SK-MEL-5 (cell line): Measurements from ENCODE around the gene MFAP4. TPM values are rescaled to one million over a fixed set of nuclear protein-coding genes. Genes with fewer than 3 reads are reported as not detected.

Experiments used
- DNase-seq: peaks from one replicate; pipeline ENCODE4 v3.0.0-alpha.2; 2016; ENCODE audit warnings: low read depth, low spot score
- in situ Hi-C: cut with HindIII; loops from 2 replicates; pipeline ENCODE4 v1.10.0; 2016; ENCODE audit warnings: low sequenced_read_pairs, high pct_unique_total_duplicates, low pct_unique_long_range_greater_than_20kb
- total RNA-seq: library from RNA; depleted of rRNA; stranded (reverse); fragments of >200 nt; shearing (Covaris generic); gene quantifications from 2 replicates; pipeline ENCODE4 v1.2.3, GENCODE V29; 2014

Gene MFAP4
- total RNA-seq, 1 experiment from 2014 or later, result not detected

DNA sequence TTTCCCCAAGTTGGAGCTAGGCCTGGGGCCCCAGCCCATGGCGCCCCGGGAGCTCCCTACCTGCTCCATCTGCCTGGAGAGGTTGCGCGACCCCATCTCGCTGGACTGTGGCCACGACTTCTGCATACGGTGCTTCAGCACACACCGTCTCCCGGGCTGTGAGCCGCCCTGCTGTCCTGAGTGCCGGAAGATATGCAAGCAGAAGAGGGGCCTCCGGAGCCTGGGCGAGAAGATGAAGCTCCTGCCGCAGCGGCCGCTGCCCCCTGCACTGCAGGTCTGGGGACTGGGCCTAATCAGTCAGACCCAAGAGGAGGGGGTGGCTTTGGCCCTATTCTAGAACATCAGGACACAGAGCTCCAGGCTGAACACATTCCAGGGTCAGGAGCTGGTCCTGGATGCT is 25.5 kb upstream of the MFAP4 start:
- no peak for DNase-seq
- in situ Hi-C loops, result no loop called here

DNA sequence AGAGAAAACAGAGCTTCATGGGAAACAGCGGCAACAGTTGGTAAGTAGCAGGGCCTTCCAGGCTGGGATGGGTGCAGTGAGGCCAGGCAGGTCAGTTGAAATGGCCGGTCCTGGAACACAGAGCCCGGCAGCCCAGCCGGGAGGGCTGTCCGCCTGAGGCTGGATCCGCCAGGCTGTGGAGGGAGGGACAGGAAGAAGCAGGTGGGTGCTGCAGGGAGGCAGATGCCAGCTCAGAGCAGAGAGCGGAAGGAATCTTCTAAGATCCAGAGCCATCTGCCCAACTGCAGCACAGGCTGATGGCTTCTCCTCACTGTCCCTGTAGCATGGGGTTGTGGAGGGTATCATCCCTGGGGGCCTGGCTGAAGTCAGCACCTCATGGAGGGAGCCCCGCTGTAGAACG is 24.6 kb upstream of the MFAP4 start:
- no peak for DNase-seq
- in situ Hi-C loops, result no loop called here

DNA sequence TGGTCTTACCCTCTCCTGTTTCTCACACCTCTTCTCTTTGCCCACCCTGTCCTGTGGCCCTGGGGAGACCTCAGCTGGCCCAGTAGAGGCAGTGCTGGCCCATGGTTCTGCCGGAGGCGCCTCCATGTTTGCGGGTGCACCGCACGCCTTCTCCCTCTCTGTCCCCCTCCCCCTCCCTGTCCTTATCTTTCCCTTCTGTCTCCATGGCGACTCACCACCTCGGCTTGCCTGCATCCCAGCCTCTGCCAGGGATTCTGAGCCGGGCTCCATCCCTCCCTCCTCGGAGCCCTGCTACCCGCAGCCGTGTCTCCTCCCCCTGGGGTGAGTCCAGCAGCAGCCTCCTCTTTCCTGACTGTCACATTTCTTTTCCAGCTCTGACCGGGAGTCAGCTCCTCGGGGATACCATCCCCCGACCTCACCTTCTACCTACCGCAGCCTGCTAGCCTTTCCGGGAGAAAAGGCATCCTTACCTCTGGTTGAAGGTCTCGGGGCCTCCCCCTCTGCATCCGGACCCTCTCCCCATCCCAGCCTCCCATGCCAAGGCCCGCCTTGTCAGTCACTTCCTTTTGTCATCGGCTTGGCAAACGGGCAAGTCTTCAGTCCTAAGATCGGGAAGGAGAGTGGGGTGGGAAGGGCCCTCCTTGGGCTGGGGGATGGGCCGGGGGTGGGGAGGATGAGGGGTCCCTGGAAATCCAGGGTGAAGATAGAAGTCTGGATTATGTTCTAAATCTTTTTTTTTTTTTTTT is 24.1 kb upstream of the MFAP4 start, which contains the start of gene RNF112:
RNF112 (plus strand) TSS at position 358 of the 746 bp plus-strand sequence; CDS start at position 535, 177 bp downstream.
- in situ Hi-C loops, result no loop called here
- no peak for DNase-seq

DNA sequence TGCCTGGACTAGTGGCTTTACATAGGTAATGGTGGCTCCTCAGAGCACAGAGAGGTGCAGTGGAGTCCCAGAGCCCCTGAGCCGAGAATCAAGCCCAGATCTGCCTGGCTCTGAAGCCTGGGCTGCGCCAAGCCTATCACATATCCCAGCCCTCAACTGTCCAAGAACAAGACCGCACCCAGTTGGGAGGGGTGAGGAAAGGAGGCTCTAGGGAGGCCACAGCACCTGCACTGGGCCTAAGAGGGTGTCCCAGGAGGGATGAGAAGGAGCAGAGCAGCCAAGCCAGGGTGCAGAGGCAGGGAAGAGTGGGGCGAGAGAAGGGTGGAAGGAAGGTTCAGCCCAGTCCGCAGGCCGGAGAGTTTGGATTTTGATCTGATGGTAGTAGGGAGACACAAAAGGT is 23.1 kb upstream of the MFAP4 start:
- DNase-seq, result no peak

DNA sequence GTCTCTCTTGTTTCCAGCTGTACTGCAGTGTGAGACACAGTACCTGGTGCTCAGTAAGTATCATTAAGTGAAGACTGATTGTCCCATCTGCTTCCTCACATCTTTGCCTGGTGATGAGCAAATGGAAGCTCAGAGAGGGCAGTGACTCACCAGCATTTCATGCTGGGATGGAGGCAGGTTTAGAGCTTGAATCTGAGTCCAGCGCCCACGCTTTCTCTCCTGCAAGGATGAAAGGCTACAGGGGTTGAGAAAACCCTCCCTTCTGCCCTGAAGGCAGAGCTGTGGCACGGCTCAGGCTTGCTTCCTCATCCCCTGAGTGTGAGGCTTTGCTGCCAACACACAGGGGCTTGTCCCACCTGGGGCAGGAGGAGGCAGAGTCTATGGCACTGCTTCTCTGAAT is 22.5 kb upstream of the MFAP4 start:
- DNase-seq, result no peak

More for the DNA sequence above, 23.1 kb upstream of the MFAP4 start:
- in situ Hi-C loops, result no loop called here

DNA sequence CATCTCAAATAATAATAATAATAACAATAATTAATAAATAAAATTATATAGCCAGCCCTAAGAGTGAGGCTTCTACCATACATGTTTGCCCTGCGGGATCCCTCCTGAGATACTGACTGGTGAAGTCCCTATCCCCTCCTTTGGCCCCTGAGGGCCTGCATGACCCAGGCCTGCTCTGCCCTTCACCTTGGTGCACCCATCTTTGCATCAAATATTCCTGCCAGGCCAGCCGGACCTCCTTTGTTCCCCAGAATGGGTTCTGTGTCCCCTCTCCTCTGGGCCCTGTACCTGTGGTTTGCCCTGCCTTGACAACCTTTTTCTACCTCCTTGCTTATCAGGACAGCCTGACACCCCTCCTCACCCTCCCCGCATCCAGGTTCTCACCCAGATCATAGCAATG is 22.1 kb upstream of the MFAP4 start:
- in situ Hi-C loops, result no loop called here
- DNase-seq, result no peak

More for the DNA sequence above, 22.5 kb upstream of the MFAP4 start:
- in situ Hi-C loops, result no loop called here

DNA sequence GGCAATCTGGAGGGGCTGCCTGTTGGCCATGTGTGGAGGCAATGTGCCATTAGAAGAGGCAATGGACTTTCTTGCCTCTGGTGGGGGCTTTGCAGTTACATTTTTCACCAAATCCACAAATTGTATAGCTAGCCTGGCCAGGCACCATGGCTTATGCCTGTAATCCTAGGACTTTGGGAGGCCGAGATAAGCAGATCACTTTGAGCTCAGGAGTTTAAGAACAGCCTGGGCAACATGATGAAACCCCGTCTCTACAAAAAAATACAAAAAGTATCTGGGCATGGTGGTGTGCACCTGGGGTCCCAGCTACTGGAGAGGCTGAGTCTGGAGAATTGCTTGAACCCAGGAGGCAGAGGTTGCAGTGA is 21.3 kb upstream of the MFAP4 start:
- DNase-seq, result no peak
- in situ Hi-C loops, result no loop called here

DNA sequence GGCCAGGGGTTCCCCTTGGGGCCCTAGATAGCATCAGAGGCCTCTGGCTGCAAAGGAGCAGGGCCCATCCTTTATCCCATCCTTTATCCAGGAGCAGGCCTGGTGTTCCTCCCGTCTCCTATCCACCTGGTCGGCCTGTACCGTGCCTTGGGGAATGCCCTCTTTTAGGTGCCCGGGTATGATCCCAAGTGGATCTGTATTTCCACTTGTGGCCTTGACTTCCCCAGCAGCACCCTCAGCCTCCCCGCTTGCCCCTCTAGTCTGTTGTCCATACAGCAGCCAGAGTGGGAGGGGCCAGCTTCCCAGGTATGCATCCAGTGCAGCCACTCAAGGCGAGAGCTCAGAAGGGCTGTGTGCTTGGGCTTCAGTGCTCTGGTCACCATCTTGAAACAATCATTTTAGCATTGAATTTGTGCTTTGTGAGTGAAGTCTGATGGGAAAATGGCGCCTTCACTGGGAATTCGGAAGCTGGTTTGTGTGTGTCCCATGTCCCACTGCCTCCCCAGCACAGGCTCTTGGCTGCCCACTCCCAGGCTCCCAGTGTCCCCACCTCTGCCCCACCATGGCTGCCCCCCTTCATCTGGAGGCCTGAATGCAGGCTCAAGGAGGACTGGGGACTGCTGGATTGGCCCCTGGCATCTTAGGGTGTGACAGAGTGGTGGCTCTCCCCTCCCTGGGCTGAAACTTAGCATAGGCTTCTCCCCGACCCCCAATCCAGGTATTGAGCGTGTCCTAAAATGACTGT is 20.8 kb upstream of the MFAP4 start:
- no peak for DNase-seq
- in situ Hi-C loops, result no loop called here

DNA sequence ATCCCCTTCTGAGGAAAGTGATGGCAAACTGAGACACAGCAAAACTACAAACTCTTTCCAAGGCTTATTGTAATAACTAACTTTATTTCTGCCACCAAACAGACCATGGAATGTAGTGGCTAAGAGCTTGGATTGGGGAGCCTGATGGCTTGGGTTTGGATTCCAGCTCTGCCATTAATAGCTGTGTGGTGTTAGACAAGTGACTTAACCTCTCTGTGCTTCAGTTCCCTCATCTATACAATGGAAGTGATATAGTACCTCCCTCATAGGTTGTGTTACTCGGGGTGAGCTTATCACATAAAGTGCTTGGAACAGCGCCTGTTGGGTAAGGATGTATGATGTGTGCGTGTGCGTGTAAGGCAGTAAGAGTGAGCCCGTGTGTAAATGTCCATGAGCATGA is 18.1 kb upstream of the MFAP4 start:
- in situ Hi-C loops, result no loop called here
- DNase-seq, result no peak

DNA sequence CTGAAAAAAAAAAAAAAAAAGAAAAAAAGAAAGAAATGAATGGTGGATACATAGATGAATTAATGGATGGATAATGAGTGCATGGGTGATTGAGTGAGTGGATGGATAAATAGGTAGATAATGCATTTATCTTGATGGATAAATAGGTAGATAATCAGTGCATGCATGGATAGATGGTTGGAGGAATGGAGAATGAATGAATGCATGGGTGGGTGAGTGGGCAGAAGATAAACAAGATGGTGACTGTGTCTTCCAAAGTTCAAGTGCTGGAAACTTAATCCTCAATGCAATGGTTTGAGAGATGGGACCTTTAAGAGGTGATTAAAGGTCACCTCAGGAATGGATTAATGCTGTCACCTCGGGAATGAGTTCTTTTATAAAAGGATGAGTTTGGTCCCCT is 17.3 kb upstream of the MFAP4 start:
- DNase-seq, result no peak
- in situ Hi-C loops, result no loop called here

DNA sequence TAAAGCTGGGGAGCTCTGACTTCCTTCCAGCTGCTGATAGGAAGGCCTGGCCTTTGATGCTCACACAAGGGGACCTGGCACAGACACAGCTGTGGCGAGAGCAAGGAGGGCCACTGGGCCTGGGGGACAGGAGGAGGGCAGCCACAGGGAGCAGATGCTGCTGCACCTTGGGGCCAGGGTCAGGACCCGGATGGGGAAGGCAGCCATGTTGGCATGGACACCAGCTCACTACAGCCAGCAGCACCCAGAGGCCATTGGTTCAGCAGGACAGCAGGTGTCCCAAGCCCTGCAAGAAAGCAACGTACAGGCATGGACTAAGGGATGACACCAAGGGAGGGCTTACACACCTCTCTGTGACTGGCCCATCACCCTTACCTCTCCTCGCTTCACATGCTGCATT is 16.0 kb upstream of the MFAP4 start:
- no peak for DNase-seq
- in situ Hi-C loops, result no loop called here

DNA sequence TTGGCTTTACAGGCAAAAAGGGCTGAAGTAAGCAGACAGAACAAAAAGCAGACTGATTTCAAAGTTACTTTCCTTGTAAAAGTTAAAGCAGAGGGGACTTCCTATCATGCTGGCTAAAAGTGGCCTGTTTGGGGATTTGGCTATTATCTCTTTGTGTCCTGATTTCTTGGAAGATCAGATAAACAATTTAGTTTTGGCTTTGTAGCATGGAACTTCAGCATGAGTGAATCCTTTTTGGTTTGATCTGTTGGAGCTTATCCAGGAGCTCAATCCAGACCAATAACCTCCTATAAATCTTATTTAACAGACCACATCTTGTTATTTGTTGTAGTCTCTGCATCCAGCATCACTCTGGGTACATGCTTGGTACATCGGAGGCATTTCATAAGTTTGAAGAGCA is 15.2 kb upstream of the MFAP4 start:
- in situ Hi-C loops, result no loop called here
- no peak for DNase-seq

DNA sequence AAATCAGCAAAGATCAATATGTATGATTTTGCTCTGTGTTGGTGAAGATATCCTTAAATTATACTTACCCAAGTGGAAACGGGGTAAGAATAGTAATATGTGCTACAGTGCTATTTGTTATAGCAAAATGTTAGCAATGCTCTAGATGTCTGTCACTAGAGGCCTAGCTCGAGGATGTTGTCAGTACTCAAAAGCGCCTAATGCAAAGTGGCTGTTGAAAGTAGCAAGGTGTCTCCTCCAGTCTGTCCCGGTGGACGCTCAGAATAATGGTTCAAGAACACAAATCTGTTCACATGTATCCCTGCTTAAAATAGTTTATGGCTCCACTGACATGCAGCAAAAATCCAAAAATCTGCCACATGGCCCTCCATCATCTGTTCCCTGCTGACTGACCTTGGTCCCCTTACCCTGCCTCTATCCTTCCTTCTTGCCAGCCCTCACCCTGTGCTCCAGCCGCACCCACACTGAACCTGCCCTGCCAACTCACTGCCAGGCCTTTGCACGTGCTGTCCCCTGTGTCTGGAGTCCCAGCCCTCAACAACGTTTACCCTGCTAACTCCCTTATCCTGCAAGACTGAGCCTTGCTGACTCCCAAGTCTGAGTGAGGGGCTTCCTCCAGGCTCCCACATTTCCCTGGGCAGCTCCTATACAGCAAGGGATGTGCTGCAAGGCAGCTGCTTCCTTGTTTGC is 14.5 kb upstream of the MFAP4 start:
- in situ Hi-C loops, result no loop called here
- DNase-seq, result no peak

DNA sequence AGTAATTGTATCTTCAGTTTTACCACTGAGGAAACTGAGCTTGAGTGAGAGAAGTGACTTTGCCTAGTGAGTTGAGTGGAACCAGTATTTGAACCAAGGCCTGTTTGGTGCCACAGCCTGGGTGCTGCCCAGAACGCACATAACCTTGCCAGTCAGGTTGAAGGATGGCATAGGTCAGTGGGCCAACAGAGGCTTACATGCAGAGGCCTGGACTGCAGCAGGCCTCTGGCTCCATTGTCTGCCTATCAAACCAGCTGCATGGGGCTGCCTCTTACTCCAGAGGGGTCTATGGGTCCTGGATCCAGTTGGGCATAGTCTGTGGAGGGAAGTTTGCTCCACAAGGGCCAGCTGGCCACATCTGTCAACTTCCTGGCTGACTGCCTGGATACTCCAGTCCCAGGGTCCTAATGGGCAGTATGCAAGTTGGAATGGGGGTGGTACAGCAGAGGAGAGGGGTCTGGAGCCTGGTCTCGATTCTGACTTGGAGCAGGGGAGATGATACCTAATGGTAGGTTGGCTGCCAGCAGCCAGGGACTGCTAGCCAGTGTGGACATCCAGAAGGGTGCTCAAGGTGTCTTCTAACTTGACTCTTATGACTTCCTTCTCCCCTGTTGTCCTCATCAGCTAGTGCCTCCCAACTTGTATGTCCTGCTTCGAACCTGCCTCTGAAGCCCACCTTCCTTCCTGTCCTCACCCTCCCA is 12.9 kb upstream of the MFAP4 start:
- no peak for DNase-seq
- in situ Hi-C loops, result no loop called here

DNA sequence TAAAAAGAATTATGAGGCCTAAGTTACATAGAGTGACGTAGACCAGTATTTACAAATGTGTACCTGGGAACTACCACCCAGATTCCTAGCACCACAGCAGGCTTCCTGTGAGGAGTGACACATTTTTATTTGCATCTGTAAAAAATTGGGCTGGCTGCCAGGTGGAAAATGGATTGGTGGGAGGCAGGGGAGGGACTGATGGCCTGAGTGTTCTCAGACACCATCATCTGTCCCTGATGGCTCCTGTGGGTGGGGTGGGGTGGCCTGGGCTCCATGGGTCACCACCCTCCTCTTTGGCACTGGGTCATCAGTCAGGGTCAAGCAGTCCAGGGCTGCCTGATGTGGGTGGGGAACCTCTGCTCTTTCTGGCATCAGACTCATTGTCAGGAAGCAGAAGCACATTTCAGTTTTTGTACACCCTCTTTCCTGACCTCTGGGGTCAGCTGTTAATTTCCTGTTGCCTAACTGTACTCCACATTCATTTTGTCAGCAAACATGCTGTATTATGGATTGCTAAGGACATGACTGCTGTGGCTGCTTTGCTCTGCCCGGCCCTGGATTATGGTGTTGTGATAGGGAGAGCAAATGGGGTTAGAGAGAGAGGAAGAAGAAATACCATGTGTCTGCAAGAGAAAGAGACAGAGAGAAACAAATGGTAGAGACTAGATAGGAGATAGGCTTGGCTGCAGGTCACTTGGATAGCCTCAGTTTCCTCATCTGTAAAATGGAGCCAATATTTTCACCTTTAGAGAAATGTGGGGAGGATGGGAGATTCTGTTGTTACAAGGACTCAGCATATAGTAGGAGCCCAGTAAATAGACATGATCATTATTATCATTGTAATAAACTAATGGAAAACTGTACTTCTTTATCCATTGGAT is 11.6 kb upstream of the MFAP4 start:
- in situ Hi-C loops, result no loop called here
- DNase-seq, result no peak

DNA sequence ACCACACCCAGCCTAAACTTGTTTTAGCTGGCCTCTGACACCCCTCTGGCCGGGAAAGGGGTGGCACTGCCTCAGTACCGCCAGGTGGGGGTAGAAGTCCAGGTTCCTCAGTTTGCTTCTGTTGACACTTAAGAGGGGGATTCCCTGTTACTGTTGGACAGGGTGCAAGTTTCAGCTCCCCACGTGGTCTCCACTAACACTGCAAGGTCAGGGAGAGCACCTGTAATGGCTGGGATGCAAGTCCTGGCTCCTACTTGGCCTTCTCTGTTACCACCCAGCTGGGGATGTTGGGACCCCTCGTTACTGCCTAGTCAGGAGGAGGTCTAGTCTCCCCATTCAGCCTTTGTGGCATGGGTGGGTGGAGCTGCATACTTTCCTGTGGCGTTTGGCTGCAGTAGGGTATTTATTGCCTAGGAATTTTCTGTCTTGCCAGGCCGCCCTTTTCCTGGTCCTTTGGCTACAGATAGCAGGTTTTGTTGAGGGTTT is 10.6 kb upstream of the MFAP4 start:
- in situ Hi-C loops, result no loop called here
- no peak for DNase-seq

DNA sequence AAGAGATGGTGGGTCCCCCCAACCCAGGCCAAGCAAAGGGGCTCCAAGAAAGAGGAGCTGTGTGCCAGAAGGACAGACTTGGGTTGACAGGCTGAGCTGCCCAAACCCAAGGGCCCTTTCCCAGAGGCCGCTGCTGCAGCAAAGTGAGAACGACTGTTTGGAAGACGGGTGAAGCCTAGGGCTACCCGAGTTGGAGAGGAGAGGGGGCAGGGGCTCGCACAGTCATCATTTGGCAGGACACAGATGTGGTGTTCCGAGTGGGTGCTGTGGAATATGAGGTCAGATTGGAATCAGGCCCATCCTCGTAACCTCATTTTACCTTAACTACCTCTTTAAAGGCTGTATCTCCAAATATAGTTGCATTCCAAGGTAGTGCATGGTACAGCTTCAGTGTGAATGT is 5.3 kb upstream of the MFAP4 start:
- in situ Hi-C loops, result no loop called here

More for the DNA sequence above, 5.3 kb upstream of the MFAP4 start:
- no peak for DNase-seq
